AG04449 (cell line): Measurements from ENCODE around the gene DPP3.

Experiments
- CTCF ChIA-PET: fragments of 350-600 bp; formaldehyde crosslinking; extraction: SDS; loops from one replicate; lab custom pipeline; 2021; ENCODE audit warnings: antibody characterized with exemption; lab: Yijun Ruan, JAX
- POLR2A ChIA-PET: fragments of 400-600, 350-600 bp; formaldehyde crosslinking; extraction: SDS; loops from one replicate; lab custom pipeline; 2020; ENCODE audit warnings: antibody characterized with exemption, inconsistent platforms; lab: Yijun Ruan, JAX
- DNase-seq: peaks from one replicate; pipeline ENCODE4 v3.0.0-alpha.2; 2010; ENCODE audit warnings: low read depth, low spot score
- H3K4me3 ChIP-seq: 2 replicates; pipeline ENCODE4 v1.5.1; 2011; ENCODE audit warnings: low read depth, mild to moderate bottlenecking, control low read depth, low read length
- CTCF ChIP-seq: IDR thresholded peaks from one replicate; pipeline ENCODE4 v1.5.1; 2011; ENCODE audit warnings: mild to moderate bottlenecking, moderate library complexity, low read length, control low read depth, inconsistent platforms; ENCODE audit not compliant: insufficient read depth; ENCODE audit errors: missing control alignments

Gene DPP3

DNA sequence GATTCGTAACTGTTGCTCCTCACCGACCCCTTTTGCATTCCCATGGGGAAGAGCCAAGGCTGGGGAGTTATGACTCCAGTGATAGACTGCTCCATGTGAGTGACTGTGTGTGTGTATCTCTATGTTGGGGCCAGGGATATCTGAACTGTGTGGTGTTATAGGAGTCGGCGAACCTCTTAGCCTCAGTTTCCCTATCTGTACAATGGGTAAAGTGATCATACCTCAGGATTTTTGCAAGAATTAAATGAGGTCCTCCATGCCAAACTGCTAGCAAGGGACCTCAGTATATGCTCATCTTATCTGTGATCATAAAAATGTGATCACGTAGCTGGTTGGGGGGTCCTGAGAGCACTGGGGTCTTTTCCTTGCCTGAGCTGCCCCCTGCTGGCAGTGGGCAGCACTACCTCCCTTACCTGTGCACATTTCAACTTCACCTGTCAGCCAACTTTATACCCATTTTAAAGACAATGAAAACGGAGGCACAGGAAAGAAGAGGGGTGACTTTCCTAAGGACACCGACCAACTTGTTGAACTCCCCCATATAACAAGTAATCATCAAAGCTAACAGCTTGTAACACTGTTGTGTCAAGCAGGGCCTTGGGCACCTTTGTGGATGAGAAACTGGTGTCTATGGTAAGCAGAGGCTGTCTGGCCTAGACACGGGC, 1.4 kb upstream of the DPP3 start:
- ChIA-PET CTCF (interaction anchor here (0.9 to 5.8 kb wide), 8 partner anchors 10 to 199 kb away, joined by 3 to 66 read pairs (median 4); partner anchors contain the start of genes PELI3 and RBM4B), POLR2A (no interaction called here)
- peak; percentile 71 for TF ChIP-seq CTCF
- H3K4me3 ChIP-seq = peak overlapping the region; percentile 86
- no peak for DNase-seq

DNA sequence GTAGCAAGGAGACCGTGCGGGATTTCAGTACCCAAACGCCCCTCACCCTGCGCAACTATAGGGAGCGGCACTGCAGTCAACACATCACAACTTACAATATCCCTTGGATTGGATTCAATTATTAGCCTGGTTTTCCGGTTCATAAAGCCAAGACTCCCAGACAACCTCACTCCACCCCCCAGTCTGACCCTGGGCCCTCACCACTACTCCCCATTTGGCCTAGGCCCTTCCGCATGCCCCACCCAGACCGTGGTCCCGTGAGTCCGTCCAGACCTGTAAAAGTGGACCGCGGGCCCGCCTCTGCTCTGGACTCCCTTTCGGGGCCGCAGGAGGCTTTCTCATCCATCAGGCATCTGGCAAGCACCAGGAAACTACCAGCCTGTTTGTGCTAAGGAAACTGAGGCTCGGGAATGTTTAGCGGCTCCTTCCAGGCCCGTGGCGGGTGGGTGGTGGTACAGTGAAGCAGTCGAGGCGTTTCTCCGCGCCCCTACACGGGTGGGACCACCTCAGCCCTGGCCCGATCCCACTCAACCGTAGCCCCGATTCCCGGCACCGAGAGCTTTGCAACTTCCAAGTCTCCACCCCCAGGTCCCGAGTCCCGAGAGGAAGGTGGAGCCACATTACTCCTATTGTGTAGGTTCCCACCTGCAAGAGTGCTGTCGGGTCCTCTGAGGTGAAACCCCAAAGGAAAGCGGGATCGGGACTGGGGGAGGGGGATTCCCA, 679 bp upstream of the DPP3 start:
- peak overlapping the region; percentile 86 for H3K4me3 ChIP-seq
- POLR2A ChIA-PET = interaction anchor here (0.9 to 1.7 kb wide), 9 partner anchors 9 to 199 kb away, joined by 3 to 9 read pairs (median 5); partner anchors contain the start of genes BBS1, PELI3 and RBM4B
- DNase-seq = no peak
- no peak for TF ChIP-seq CTCF
- CTCF ChIA-PET = interaction anchor here (0.6 to 5.8 kb wide), 12 partner anchors 10 to 199 kb away, joined by 3 to 66 read pairs (median 4); partner anchors contain the start of genes PELI3 and RBM4B

- ChIA-PET POLR2A (no interaction called here), CTCF (interaction anchor here (1.2 kb wide), 1 partner anchor 76 kb away, joined by 3 read pairs; no protein-coding TSS in a partner anchor)
- TF ChIP-seq CTCF = no peak
- no peak overlapping the region for H3K4me3 ChIP-seq
- DNase-seq = no peak
Measured at GRCh38 chr11:66484806-66485380, 4.7 kb downstream of the DPP3 start.

- ChIA-PET CTCF (no interaction called here), POLR2A (no interaction called here)
- no peak for DNase-seq
- no peak overlapping the region for H3K4me3 ChIP-seq
- TF ChIP-seq CTCF = no peak
Measured at GRCh38 chr11:66488957-66489356, 8.7 kb downstream of the DPP3 start.

DNA sequence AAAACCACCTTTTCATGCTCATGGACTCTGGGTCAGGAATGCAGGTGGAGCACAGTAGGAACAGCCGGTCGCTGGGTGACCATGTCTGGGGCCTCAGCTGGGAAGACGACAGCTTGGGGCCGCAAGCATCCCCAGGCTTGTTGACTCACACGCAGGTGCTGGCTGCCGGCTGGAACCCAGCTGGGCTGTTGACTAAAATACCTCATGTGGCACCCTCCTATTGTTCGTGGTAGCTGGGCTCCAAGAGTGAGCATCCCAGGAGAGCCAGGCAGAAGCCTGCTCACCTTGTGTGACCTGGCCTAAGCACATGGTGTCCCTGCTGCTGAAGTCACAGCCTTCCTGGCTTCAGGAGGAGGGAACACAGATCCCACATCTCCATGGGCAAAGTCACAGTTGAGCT, 9.4 kb downstream of the DPP3 start:
- H3K4me3 ChIP-seq = no peak overlapping the region
- DNase-seq = no peak
- ChIA-PET POLR2A (interaction anchor here (0.5 kb wide), 1 partner anchor 142 kb away, joined by 3 read pairs; no protein-coding TSS in a partner anchor), CTCF (interaction anchor here (1.4 kb wide), 1 partner anchor 20 kb away, joined by 4 read pairs; no protein-coding TSS in a partner anchor)
- TF ChIP-seq CTCF = no peak
